H1 (cell line): ENCODE measurements around the gene ANAPC10. TPM values are rescaled to one million over a fixed set of nuclear protein-coding genes. Genes with fewer than 3 reads are reported as not detected.

Experiments used
- CTCF ChIA-PET: fragments of 300-600 bp; sonication (Branson Sonifier 250); formaldehyde crosslinking; loops from one replicate; lab custom pipeline; 2021; ENCODE audit not compliant: partially characterized antibody; lab: Charles Lee
- POLR2A ChIA-PET: fragments of 300-600 bp; sonication (Branson Sonifier 250); formaldehyde crosslinking; loops from one replicate; lab custom pipeline; 2021; ENCODE audit warnings: inconsistent platforms; ENCODE audit not compliant: partially characterized antibody; lab: Charles Lee
- DNase-seq, 2 experiments: peaks; one replicate each; pipeline versions ENCODE4 v3.0.0 to v3.0.0-alpha.2; 2010 to 2022; ENCODE audit warnings: low spot score in 2 of 2, low read depth in 1 of 2, mixed read lengths in 1 of 2
- FAIRE-seq: peaks from 2 replicates; lab custom pipeline; 2011; peaks lifted over from hg19 to GRCh38; lab: Jason Lieb, UNC
- H2AFZ ChIP-seq: 2 replicates; pipeline ENCODE4 v1.8.1; 2012; ENCODE audit warnings: low read length, inconsistent platforms
- H2AK5ac ChIP-seq: 2 replicates; pipeline ENCODE4 v1.6.1; 2013; ENCODE audit warnings: low read depth, low read length
- H2BK120ac ChIP-seq: replicated peaks from 2 replicates; pipeline ENCODE3; 2013; ENCODE audit warnings: low read depth, low read length, inconsistent platforms
- H2BK12ac ChIP-seq: 2 replicates; pipeline ENCODE4 v1.6.1; 2013; ENCODE audit warnings: low read depth, low read length
- H2BK15ac ChIP-seq: 2 replicates; pipeline ENCODE4 v1.6.1; 2013; ENCODE audit warnings: low read length
- H2BK20ac ChIP-seq: 2 replicates; pipeline ENCODE4 v1.6.1; 2013; ENCODE audit warnings: low read length
- H2BK5ac ChIP-seq: 2 replicates; pipeline ENCODE4 v1.6.1; 2013; ENCODE audit warnings: low read depth, low read length
- H3K14ac ChIP-seq: 2 replicates; pipeline ENCODE4 v1.6.1; 2013; ENCODE audit warnings: inconsistent platforms; ENCODE audit not compliant: insufficient read length
- H3K18ac ChIP-seq: 2 replicates; pipeline ENCODE4 v1.6.1; 2013; ENCODE audit warnings: low read length; ENCODE audit errors: extremely low read depth
- H3K23ac ChIP-seq: 2 replicates; pipeline ENCODE4 v1.6.1; 2013; ENCODE audit warnings: inconsistent platforms; ENCODE audit not compliant: insufficient read length
- H3K23me2 ChIP-seq: 2 replicates; pipeline ENCODE4 v1.6.1; 2013; ENCODE audit warnings: low read depth, low read length
- H3K27ac ChIP-seq: 2 replicates; pipeline ENCODE4 v1.6.1; 2011; ENCODE audit warnings: low read depth, low read length, inconsistent platforms
- H3K27me3 ChIP-seq, 4 experiments: replicated peaks in 1 of 4; 1 replicate in 1 of 4; 2 replicates in 3 of 4; pipeline versions ENCODE4 v1.6.1 to v1.8.1; 2011 to 2013; ENCODE audit warnings: low read length in 3 of 4, mild to moderate bottlenecking in 3 of 4, inconsistent platforms in 2 of 4, mixed read lengths in 2 of 4, moderate library complexity in 1 of 4; ENCODE audit not compliant: control insufficient read depth in 3 of 4, insufficient read depth in 3 of 4; ENCODE audit errors: extremely low read depth in 1 of 4
- H3K36me3 ChIP-seq, 4 experiments: 2 replicates each; pipeline versions ENCODE4 v1.6.1 to v1.8.1; 2011 to 2013; ENCODE audit warnings: mild to moderate bottlenecking in 4 of 4, low read length in 3 of 4, moderate library complexity in 2 of 4, control low read depth in 1 of 4, inconsistent platforms in 1 of 4; ENCODE audit not compliant: insufficient read depth in 4 of 4, control insufficient read depth in 2 of 4
- H3K4ac ChIP-seq: replicated peaks from 2 replicates; pipeline ENCODE3; 2013; ENCODE audit warnings: low read length, low read depth, mixed read lengths, inconsistent platforms; ENCODE audit not compliant: insufficient read length
- H3K4me1 ChIP-seq, 4 experiments: replicated peaks in 1 of 4; 1 replicate in 1 of 4; 2 replicates in 3 of 4; pipeline versions ENCODE4 v1.6.1 to v1.8.1; 2011 to 2013; ENCODE audit warnings: low read length in 3 of 4, inconsistent platforms in 2 of 4, mixed read lengths in 1 of 4; ENCODE audit not compliant: insufficient read depth in 4 of 4, control insufficient read depth in 3 of 4
- H3K4me2 ChIP-seq, 2 experiments: 2 replicates each; pipeline versions ENCODE4 v1.6.1 to v1.8.1; 2011 to 2013; ENCODE audit warnings: low read depth in 2 of 2, low read length in 2 of 2, control low read depth in 1 of 2, inconsistent platforms in 1 of 2, mild to moderate bottlenecking in 1 of 2; ENCODE audit not compliant: insufficient read depth in 1 of 2
- H3K4me3 ChIP-seq, 4 experiments: fragments of 200-600, 300-600 bp in 1 of 4; sonication (generic), shearing (Covaris generic), sonication (Bioruptor Twin) in 1 of 4; 2 replicates each; pipeline versions ENCODE4 v1.5.1 to v1.8.1; 2011 to 2016; ENCODE audit warnings: low read length in 4 of 4, low read depth in 3 of 4, control low read depth in 2 of 4, inconsistent platforms in 2 of 4, mild to moderate bottlenecking in 2 of 4, mixed read lengths in 1 of 4, moderate library complexity in 1 of 4; ENCODE audit not compliant: insufficient read depth in 2 of 4; ENCODE audit errors: extremely low read depth in 1 of 4
- H3K56ac ChIP-seq: replicated peaks from 2 replicates; pipeline ENCODE3; 2013; ENCODE audit warnings: low read depth, mild to moderate bottlenecking, mixed read lengths, low read length, inconsistent platforms; ENCODE audit not compliant: insufficient read length
- H3K79me1 ChIP-seq: 2 replicates; pipeline ENCODE4 v1.6.1; 2013; ENCODE audit warnings: low read depth, low read length, control low read depth
- H3K79me2 ChIP-seq, 2 experiments: 2 replicates each; pipeline versions ENCODE4 v1.6.1 to v1.8.1; 2012 to 2013; ENCODE audit warnings: low read length in 2 of 2, mild to moderate bottlenecking in 2 of 2, inconsistent platforms in 1 of 2; ENCODE audit not compliant: insufficient read depth in 2 of 2, control insufficient read depth in 1 of 2
- H3K9ac ChIP-seq, 4 experiments: replicated peaks in 1 of 4; 1 replicate in 1 of 4; 2 replicates in 3 of 4; pipeline versions ENCODE4 v1.6.1 to v1.8.1; 2011 to 2013; ENCODE audit warnings: low read depth in 3 of 4, low read length in 3 of 4, control low read depth in 2 of 4, mild to moderate bottlenecking in 2 of 4, moderate library complexity in 2 of 4, inconsistent platforms in 1 of 4; ENCODE audit errors: extremely low read depth in 1 of 4
- H3K9me3 ChIP-seq, 2 experiments: 2 replicates each; pipeline versions ENCODE4 v1.6.1 to v1.8.1; 2012 to 2013; ENCODE audit warnings: mild to moderate bottlenecking in 2 of 2, moderate library complexity in 2 of 2, control low read depth in 1 of 2, inconsistent platforms in 1 of 2, low read depth in 1 of 2, low read length in 1 of 2, mixed read lengths in 1 of 2; ENCODE audit not compliant: insufficient read depth in 2 of 2
- H4K20me1 ChIP-seq, 2 experiments: replicated peaks in 1 of 2; 2 replicates each; pipeline versions ENCODE3 to v1.8.1; 2011 to 2013; ENCODE audit warnings: inconsistent platforms in 2 of 2, low read length in 2 of 2, mild to moderate bottlenecking in 1 of 2; ENCODE audit not compliant: insufficient read depth in 2 of 2, control insufficient read depth in 1 of 2
- H4K5ac ChIP-seq: 2 replicates; pipeline ENCODE4 v1.6.1; 2013; ENCODE audit warnings: low read length, low read depth, mixed read lengths, inconsistent platforms; ENCODE audit not compliant: insufficient read length
- H4K8ac ChIP-seq: 2 replicates; pipeline ENCODE4 v1.8.0; 2013; ENCODE audit warnings: mild to moderate bottlenecking, moderate library complexity, low read length, inconsistent platforms; ENCODE audit not compliant: insufficient read depth; ENCODE audit errors: extremely low read depth
- H4K91ac ChIP-seq: replicated peaks from 2 replicates; pipeline ENCODE3; 2013; ENCODE audit warnings: low read length, mixed read lengths, inconsistent platforms; ENCODE audit not compliant: insufficient read length
- EZH2 ChIP-seq: fragments of 200-600 bp; sonication (generic); IDR thresholded peaks from 2 replicates; pipeline ENCODE4 v1.7.1; 2012; ENCODE audit warnings: low read depth, mild to moderate bottlenecking, moderate library complexity, low read length, inconsistent platforms; ENCODE audit not compliant: severe bottlenecking
- PHF8 ChIP-seq: fragments of 200-600 bp; sonication (generic); conservative IDR thresholded peaks from 2 replicates; pipeline ENCODE4 v1.7.1; 2012; ENCODE audit warnings: low read depth, mild to moderate bottlenecking, inconsistent platforms, low read length, moderate library complexity
- RNF2 ChIP-seq: fragments of 200-900, 300-1000 bp; sonication (generic); IDR thresholded peaks from 2 replicates; pipeline ENCODE4 v1.7.1; 2016; ENCODE audit warnings: borderline replicate concordance, low read depth, mild to moderate bottlenecking, antibody characterized with exemption, low read length; ENCODE audit not compliant: poor library complexity, severe bottlenecking; ENCODE audit errors: missing control alignments
- TBP ChIP-seq: IDR thresholded peaks from 2 replicates; pipeline ENCODE4 v1.6.1; 2011; ENCODE audit warnings: low read depth, low read length, improper control_type of control experiment
- TCF12 ChIP-seq: IDR thresholded peaks from 2 replicates; pipeline ENCODE4 v1.6.1; 2011; ENCODE audit warnings: low read depth, mild to moderate bottlenecking, low read length
- WGBS, 2 experiments: shearing (Covaris generic) in 1 of 2; methylation state at CpG; one replicate each; pipeline versions ENCODE4 v1.1.6 to v1.1.7; 2013 to 2015; ENCODE audit warnings: low lambda C conversion rate in 2 of 2, mixed read lengths in 2 of 2, inconsistent platforms in 1 of 2, low coverage in 1 of 2, missing lambda C conversion rate in 1 of 2; ENCODE audit not compliant: insufficient replicate concordance in 2 of 2, insufficient coverage in 1 of 2, insufficient read length in 1 of 2; ENCODE audit errors: extremely low coverage in 1 of 2, missing lambda C conversion rate in 1 of 2; 5-methylcytosine and 5-hydroxymethylcytosine counted together
- polyA plus RNA-seq, 7 experiments: library from polyadenylated mRNA; depleted of rRNA in 3 of 7; stranded (reverse) in 5 of 7; unstranded in 2 of 7; fragments of >200 nt in 5 of 7; fragments of 200-250 nt in 2 of 7; gene quantifications; 1 replicate in 5 of 7; 2 replicates in 1 of 7; 4 replicates in 1 of 7; pipeline versions ENCODE4 v1.2.1 to v1.2.3, GENCODE V29; 2011 to 2013; ENCODE audit warnings: missing spikeins in 2 of 7, mixed read lengths in 2 of 7
- total RNA-seq: library from RNA; stranded (reverse); fragmentation: NEBNext Ultra II Directional; extraction: Animal tissue kit (Norgen Biotek cat#: 25700); gene quantifications from 2 replicates; pipeline ENCODE4 v1.2.1, GENCODE V29; 2021
- TF ChIP-seq, protein P1 (sequence below): IDR thresholded peaks from 2 replicates; pipeline ENCODE4 v1.6.1; 2011; ENCODE audit warnings: low read length, improper control_type of control experiment

The ANAPC10 gene
- total and polyA plus RNA-seq, 2 of the 8 experiments (the other 6 are each of a cell fraction or from before 2014, with no cell fraction given) = 17.6 to 23.3 TPM

DNA sequence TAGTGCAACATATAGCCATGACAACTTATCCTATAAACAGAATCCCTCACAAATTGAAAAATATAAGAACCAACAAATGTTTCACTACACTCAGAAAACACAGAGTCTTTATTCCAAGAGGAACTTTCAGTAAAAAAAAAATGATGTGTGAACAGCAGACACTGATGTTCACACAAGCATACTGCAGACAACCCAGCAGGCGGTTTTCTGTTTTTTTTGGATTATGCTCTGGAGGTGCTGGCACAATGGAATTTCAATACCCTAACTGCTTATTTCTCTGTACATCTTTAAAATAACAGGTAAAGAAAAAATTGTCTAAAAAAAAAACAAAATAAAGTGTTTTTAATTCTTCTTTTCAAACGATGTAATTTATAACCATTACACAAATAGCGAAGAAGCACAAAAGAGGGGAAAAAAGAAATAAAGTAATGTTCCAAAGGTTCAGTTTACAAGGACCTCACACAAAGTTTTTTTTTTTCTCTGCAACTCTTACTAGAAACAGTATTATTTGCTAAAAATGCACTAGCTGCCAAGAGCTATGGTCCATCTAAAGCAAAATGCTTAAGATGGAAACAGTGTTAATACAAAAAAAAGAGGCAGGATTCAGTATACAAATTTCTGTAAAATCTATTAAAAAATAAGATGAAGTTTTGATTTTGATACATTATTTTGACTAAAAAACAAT lies 55.3 kb downstream of the ANAPC10 start:
- Histone ChIP-seq H2BK5ac (no peak overlapping the region), H4K8ac (no peak overlapping the region), H3K79me2 (0 out of 4 replicates have a peak, but pooled peaks cover 0 to 3% of the 10 kb centered on the region in 2 experiments), H3K56ac (no peak overlapping the region), H4K91ac (no peak overlapping the region), H3K9ac (no peak overlapping the region), H3K4me2 (no peak overlapping the region), H4K20me1 (peaks cover 0 to 1% of the 10 kb centered on the region in 2 experiments), H2BK15ac (no peak overlapping the region), H3K27me3 (no peaks in the 10 kb centered on the region), H3K36me3 (no peaks in the 10 kb centered on the region), H3K79me1 (no peaks in the 10 kb centered on the region), H3K14ac (no peak overlapping the region), H2BK120ac (no peak overlapping the region), H3K23ac (no peak overlapping the region), H2AFZ (no peak overlapping the region), H3K18ac (no peak overlapping the region), H3K4ac (no peak overlapping the region), H3K27ac (no peak overlapping the region), H2BK12ac (no peak overlapping the region), H3K9me3 (no peaks in the 10 kb centered on the region), H2BK20ac (no peak overlapping the region), H3K4me3 (no peak overlapping the region)
- 89% methylated on average over 3 of the region's 3 CpGs; no CpG with 5 or more reads in 1 of the 2 experiments for WGBS, 2 experiments
- ChIA-PET CTCF (no interaction called here), POLR2A (no interaction called here)
- FAIRE-seq = no peak
- no peak for DNase-seq
- no peak for TF ChIP-seq PHF8
- TF ChIP-seq RNF2 = no peak
- TF ChIP-seq, protein P1, sequence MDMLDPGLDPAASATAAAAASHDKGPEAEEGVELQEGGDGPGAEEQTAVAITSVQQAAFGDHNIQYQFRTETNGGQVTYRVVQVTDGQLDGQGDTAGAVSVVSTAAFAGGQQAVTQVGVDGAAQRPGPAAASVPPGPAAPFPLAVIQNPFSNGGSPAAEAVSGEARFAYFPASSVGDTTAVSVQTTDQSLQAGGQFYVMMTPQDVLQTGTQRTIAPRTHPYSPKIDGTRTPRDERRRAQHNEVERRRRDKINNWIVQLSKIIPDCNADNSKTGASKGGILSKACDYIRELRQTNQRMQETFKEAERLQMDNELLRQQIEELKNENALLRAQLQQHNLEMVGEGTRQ = no peak
- no peak for TF ChIP-seq TBP
- TF ChIP-seq TCF12 = no peak
- TF ChIP-seq EZH2 = no peak
- TF ChIP-seq, all 59 proteins: peak for 0
- Histone ChIP-seq H2AK5ac (no peak overlapping the region), H3K4me1 (no peaks in the 10 kb centered on the region), H4K5ac (no peak overlapping the region), H3K23me2 (no peaks in the 10 kb centered on the region)
